ENCODE results near the gene IRF7.

IRF7 gene

GRCh38 chr11:620201-620600 is 4.5 kb upstream of the IRF7 start:
- DNase-seq, result no peak

GRCh38 chr11:619628-620050 is 3.9 kb upstream of the IRF7 start:
- DNase-seq, result no peak

GRCh38 chr11:618856-619627 is 3.3 kb upstream of the IRF7 start:
- DNase-seq, result no peak

- DNase-seq, result no peak
Measured at GRCh38 chr11:617912-618682, 2.3 kb upstream of the IRF7 start.

GRCh38 chr11:617199-617911 is 1.6 kb upstream of the IRF7 start:
- no peak for DNase-seq

- no peak for DNase-seq
Measured at GRCh38 chr11:616320-617198, 809 bp upstream of the IRF7 start.

GRCh38 chr11:614623-615503 is 887 bp downstream of the IRF7 start:
- DNase-seq, result peak; percentile 8

GRCh38 chr11:614021-614622 is 1.6 kb downstream of the IRF7 start:
- no peak for DNase-seq

- DNase-seq, result no peak
Measured at GRCh38 chr11:613369-613968, 2.3 kb downstream of the IRF7 start.

- DNase-seq, result no peak
Measured at GRCh38 chr11:612961-613300, 2.8 kb downstream of the IRF7 start.

- DNase-seq, result no peak
Measured at GRCh38 chr11:612201-612960, 3.4 kb downstream of the IRF7 start.

GRCh38 chr11:611001-611996 is 4.5 kb downstream of the IRF7 start:
- DNase-seq, result no peak

GRCh38 chr11:610146-610801 is 5.5 kb downstream of the IRF7 start:
- DNase-seq, result no peak

- no peak for DNase-seq
Measured at GRCh38 chr11:609341-609811, 6.4 kb downstream of the IRF7 start.

GRCh38 chr11:608791-609251 is 6.9 kb downstream of the IRF7 start:
- no peak for DNase-seq

GRCh38 chr11:607971-608659 is 7.6 kb downstream of the IRF7 start:
- DNase-seq, result no peak

Data from RPMI8226 (cell line).